SK-N-SH treated with all-trans-retinoic acid at 6 μM for 48 hours (cell line): ENCODE results near the gene LRCH1.

Experiments
- ATAC-seq: fragments of 200-7000 bp; cut with Tn5 transposase; 3 replicates; pipeline ENCODE4 v1.9.1; 2020; ENCODE audit warnings: mild to moderate bottlenecking, moderate library complexity
- ARNTL ChIP-seq: fragments of 450-650 bp; formaldehyde crosslinking; IDR thresholded peaks from 2 replicates; pipeline ENCODE4 v1.5.0; 2020; ENCODE audit warnings: low read depth, mild to moderate bottlenecking, moderate library complexity, borderline replicate concordance
- GLIS3 ChIP-seq: fragments of 250-450 bp; sonication (Bioruptor Pico); IDR thresholded peaks from 2 replicates; pipeline ENCODE4 v1.5.0; 2020; ENCODE audit warnings: mild to moderate bottlenecking, moderate library complexity
- ISL1 ChIP-seq: fragments of 250-450 bp; sonication (Bioruptor Pico); IDR thresholded peaks from 2 replicates; pipeline ENCODE4 v2.1.2; 2022; ENCODE audit warnings: mild to moderate bottlenecking, moderate library complexity
- OSR1 ChIP-seq: fragments of 250-450 bp; sonication (Bioruptor Pico); IDR thresholded peaks from 2 replicates; pipeline ENCODE4 v1.8.0; 2022; ENCODE audit warnings: moderate library complexity, mild to moderate bottlenecking, inconsistent platforms
- PPARA ChIP-seq: fragments of 250-450 bp; sonication (Bioruptor Pico); IDR thresholded peaks from 2 replicates; pipeline ENCODE4 v1.5.0; 2020; ENCODE audit warnings: mild to moderate bottlenecking, borderline replicate concordance
- RARB ChIP-seq: fragments of 250-450 bp; sonication (Bioruptor Pico); IDR thresholded peaks from 2 replicates; pipeline ENCODE4 v1.8.0; 2021; ENCODE audit warnings: mild to moderate bottlenecking, moderate library complexity
- SNAI2 ChIP-seq: fragments of 250-450 bp; sonication (Bioruptor Pico); IDR thresholded peaks from 2 replicates; pipeline ENCODE4 v1.5.0; 2020; ENCODE audit warnings: mild to moderate bottlenecking, moderate library complexity
- TCF4 ChIP-seq: fragments of 250-450 bp; sonication (Bioruptor Pico); IDR thresholded peaks from 2 replicates; pipeline ENCODE4 v1.8.0; 2021; ENCODE audit warnings: mild to moderate bottlenecking, moderate library complexity, borderline replicate concordance
- TOX ChIP-seq: fragments of 250-450 bp; sonication (Bioruptor Pico); IDR thresholded peaks from 2 replicates; pipeline ENCODE4 v1.8.0; 2021; ENCODE audit warnings: mild to moderate bottlenecking, moderate library complexity, borderline replicate concordance
- ZC3H10 ChIP-seq: fragments of 250-450 bp; sonication (Bioruptor Pico); IDR thresholded peaks from 2 replicates; pipeline ENCODE4 v1.5.1; 2021; ENCODE audit warnings: mild to moderate bottlenecking, moderate library complexity
- ZFP3 ChIP-seq: fragments of 250-450 bp; sonication (Bioruptor Pico); IDR thresholded peaks from 2 replicates; pipeline ENCODE4 v1.5.0; 2020; ENCODE audit warnings: mild to moderate bottlenecking, moderate library complexity
- ZFP30 ChIP-seq: fragments of 450-650 bp; formaldehyde crosslinking; IDR thresholded peaks from 2 replicates; pipeline ENCODE4 v1.5.0; 2022; ENCODE audit warnings: mild to moderate bottlenecking, moderate library complexity
- ZNF565 ChIP-seq: fragments of 450-650 bp; formaldehyde crosslinking; conservative IDR thresholded peaks from 2 replicates; pipeline ENCODE4 v1.5.0; 2020; ENCODE audit warnings: low read depth, mild to moderate bottlenecking, moderate library complexity
- ZNF70 ChIP-seq: fragments of 450-650 bp; formaldehyde crosslinking; IDR thresholded peaks from 2 replicates; pipeline ENCODE4 v1.5.0; 2020; ENCODE audit warnings: mild to moderate bottlenecking, moderate library complexity
- ZNF8 ChIP-seq: fragments of 450-650 bp; formaldehyde crosslinking; IDR thresholded peaks from 2 replicates; pipeline ENCODE4 v1.5.0; 2020; ENCODE audit warnings: mild to moderate bottlenecking, moderate library complexity
- TF ChIP-seq, protein P1 (sequence below): fragments of 250-450 bp; sonication (Bioruptor Pico); IDR thresholded peaks from 2 replicates; pipeline ENCODE4 v1.5.1; 2021; ENCODE audit warnings: mild to moderate bottlenecking, moderate library complexity
- TF ChIP-seq, protein P2 (sequence below): fragments of 250-450 bp; sonication (Bioruptor Pico); IDR thresholded peaks from 2 replicates; pipeline ENCODE4 v1.5.0; 2020; ENCODE audit warnings: mild to moderate bottlenecking, moderate library complexity
- TF ChIP-seq, protein P3 (sequence below): fragments of 250-450 bp; sonication (Bioruptor Pico); IDR thresholded peaks from 2 replicates; pipeline ENCODE4 v1.8.0; 2020; ENCODE audit warnings: mild to moderate bottlenecking, moderate library complexity, borderline replicate concordance
- TF ChIP-seq, protein P4 (sequence below): fragments of 250-450 bp; sonication (Bioruptor Pico); IDR thresholded peaks from 2 replicates; pipeline ENCODE4 v1.5.1; 2020; ENCODE audit warnings: low read depth, mild to moderate bottlenecking, moderate library complexity
- TF ChIP-seq, protein P5 (sequence below): fragments of 250-450 bp; sonication (Bioruptor Pico); IDR thresholded peaks from 2 replicates; pipeline ENCODE4 v1.8.0; 2021; ENCODE audit warnings: low read depth, mild to moderate bottlenecking, moderate library complexity, borderline replicate concordance

Gene LRCH1

DNA sequence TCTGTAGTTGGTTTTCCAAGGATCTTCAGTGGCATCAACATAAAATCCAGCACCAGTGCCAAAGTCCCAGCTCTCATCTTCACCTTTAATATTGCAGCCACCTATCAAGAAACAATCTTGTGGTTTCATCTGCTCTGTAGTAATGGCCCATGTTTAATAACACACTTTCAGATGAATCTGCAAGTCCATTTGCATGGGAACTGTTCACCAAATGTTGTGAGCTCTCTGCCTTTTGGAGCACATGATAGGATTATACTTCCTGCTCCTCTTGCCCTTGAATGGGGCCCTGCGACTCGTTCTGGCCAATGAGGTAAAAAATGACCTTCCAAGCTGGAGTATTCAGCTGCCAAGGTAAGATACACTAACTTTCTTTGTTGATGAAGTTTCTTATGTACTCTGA, 229.7 kb downstream of the LRCH1 start (continued):
- TF ChIP-seq, protein P1, sequence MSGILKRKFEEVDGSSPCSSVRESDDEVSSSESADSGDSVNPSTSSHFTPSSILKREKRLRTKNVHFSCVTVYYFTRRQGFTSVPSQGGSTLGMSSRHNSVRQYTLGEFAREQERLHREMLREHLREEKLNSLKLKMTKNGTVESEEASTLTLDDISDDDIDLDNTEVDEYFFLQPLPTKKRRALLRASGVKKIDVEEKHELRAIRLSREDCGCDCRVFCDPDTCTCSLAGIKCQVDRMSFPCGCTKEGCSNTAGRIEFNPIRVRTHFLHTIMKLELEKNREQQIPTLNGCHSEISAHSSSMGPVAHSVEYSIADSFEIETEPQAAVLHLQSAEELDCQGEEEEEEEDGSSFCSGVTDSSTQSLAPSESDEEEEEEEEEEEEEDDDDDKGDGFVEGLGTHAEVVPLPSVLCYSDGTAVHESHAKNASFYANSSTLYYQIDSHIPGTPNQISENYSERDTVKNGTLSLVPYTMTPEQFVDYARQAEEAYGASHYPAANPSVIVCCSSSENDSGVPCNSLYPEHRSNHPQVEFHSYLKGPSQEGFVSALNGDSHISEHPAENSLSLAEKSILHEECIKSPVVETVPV (CRISPR knock-in tag), result no peak
- no peak for TF ChIP-seq ZNF565 (CRISPR knock-in tag)
- no peak for TF ChIP-seq ZFP3
- TF ChIP-seq, protein P2, sequence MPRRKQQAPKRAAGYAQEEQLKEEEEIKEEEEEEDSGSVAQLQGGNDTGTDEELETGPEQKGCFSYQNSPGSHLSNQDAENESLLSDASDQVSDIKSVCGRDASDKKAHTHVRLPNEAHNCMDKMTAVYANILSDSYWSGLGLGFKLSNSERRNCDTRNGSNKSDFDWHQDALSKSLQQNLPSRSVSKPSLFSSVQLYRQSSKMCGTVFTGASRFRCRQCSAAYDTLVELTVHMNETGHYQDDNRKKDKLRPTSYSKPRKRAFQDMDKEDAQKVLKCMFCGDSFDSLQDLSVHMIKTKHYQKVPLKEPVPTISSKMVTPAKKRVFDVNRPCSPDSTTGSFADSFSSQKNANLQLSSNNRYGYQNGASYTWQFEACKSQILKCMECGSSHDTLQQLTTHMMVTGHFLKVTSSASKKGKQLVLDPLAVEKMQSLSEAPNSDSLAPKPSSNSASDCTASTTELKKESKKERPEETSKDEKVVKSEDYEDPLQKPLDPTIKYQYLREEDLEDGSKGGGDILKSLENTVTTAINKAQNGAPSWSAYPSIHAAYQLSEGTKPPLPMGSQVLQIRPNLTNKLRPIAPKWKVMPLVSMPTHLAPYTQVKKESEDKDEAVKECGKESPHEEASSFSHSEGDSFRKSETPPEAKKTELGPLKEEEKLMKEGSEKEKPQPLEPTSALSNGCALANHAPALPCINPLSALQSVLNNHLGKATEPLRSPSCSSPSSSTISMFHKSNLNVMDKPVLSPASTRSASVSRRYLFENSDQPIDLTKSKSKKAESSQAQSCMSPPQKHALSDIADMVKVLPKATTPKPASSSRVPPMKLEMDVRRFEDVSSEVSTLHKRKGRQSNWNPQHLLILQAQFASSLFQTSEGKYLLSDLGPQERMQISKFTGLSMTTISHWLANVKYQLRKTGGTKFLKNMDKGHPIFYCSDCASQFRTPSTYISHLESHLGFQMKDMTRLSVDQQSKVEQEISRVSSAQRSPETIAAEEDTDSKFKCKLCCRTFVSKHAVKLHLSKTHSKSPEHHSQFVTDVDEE (CRISPR knock-in tag), result no peak
- TF ChIP-seq, all 23 proteins: peak for 0

DNA sequence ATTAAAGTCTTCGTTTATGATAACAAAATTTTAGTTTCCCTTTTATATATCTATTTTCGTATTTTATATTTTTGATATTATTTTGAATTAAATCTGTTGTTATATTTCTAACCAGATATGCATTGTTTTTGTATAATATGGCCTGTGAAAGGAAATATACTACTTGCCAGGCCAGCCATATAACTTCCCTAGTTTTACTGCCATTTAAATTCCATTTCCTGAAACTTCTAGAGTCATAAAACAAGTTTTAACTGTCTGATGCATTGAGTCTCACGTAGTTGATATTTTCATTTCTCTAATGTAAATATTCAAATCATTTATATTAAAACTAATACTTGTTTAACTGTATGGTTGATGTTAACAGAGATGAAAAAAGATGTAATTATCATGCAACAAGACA, 230.5 kb downstream of the LRCH1 start:
- no peak for TF ChIP-seq ISL1 (CRISPR knock-in tag)
- no peak for TF ChIP-seq ZFP30
- TF ChIP-seq ARNTL (CRISPR knock-in tag), result no peak
- TF ChIP-seq ZNF70 (CRISPR knock-in tag), result no peak
- no peak for TF ChIP-seq ZNF565 (CRISPR knock-in tag)
- TF ChIP-seq ZC3H10 (CRISPR knock-in tag), result no peak
- TF ChIP-seq ZNF8 (CRISPR knock-in tag), result no peak
- no peak for TF ChIP-seq SNAI2 (CRISPR knock-in tag)
- TF ChIP-seq, protein P3, sequence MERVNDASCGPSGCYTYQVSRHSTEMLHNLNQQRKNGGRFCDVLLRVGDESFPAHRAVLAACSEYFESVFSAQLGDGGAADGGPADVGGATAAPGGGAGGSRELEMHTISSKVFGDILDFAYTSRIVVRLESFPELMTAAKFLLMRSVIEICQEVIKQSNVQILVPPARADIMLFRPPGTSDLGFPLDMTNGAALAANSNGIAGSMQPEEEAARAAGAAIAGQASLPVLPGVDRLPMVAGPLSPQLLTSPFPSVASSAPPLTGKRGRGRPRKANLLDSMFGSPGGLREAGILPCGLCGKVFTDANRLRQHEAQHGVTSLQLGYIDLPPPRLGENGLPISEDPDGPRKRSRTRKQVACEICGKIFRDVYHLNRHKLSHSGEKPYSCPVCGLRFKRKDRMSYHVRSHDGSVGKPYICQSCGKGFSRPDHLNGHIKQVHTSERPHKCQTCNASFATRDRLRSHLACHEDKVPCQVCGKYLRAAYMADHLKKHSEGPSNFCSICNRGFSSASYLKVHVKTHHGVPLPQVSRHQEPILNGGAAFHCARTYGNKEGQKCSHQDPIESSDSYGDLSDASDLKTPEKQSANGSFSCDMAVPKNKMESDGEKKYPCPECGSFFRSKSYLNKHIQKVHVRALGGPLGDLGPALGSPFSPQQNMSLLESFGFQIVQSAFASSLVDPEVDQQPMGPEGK (CRISPR knock-in tag), result no peak
- TF ChIP-seq PPARA (CRISPR knock-in tag), result no peak
- TF ChIP-seq, protein P2 (CRISPR knock-in tag), result no peak
- TF ChIP-seq, protein P4, sequence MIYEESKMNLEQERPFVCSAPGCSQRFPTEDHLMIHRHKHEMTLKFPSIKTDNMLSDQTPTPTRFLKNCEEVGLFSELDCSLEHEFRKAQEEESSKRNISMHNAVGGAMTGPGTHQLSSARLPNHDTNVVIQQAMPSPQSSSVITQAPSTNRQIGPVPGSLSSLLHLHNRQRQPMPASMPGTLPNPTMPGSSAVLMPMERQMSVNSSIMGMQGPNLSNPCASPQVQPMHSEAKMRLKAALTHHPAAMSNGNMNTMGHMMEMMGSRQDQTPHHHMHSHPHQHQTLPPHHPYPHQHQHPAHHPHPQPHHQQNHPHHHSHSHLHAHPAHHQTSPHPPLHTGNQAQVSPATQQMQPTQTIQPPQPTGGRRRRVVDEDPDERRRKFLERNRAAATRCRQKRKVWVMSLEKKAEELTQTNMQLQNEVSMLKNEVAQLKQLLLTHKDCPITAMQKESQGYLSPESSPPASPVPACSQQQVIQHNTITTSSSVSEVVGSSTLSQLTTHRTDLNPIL (CRISPR knock-in tag), result no peak
- TF ChIP-seq TCF4 (CRISPR knock-in tag), result no peak
- TF ChIP-seq, protein P1 (CRISPR knock-in tag), result no peak
- TF ChIP-seq GLIS3 (CRISPR knock-in tag), result no peak
- no peak for TF ChIP-seq RARB
- ATAC-seq, result no peak

DNA sequence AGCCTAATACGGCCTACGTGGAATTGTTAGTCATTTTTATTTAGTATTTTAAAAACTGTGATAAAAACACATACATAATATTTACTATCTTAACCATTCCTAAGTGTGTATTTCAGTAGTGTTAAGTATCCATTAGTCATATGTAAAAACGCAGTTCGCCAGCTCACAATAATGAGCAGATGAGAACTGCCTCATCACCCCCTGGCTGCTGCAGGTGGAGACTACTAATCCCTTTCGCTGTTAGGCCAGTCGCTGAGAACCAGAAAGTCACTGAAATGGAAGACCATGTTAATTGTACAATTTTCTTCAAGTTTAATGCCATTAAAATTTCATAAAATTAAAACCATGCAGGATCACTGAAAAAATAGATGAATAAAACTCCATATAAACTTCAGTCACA, 242.4 kb downstream of the LRCH1 start:
- ATAC-seq, result no peak
- TF ChIP-seq ZFP3 (no peak), TOX (no peak), SNAI2 (CRISPR knock-in tag) (no peak), OSR1 (CRISPR knock-in tag) (no peak)
- TF ChIP-seq, protein P5, sequence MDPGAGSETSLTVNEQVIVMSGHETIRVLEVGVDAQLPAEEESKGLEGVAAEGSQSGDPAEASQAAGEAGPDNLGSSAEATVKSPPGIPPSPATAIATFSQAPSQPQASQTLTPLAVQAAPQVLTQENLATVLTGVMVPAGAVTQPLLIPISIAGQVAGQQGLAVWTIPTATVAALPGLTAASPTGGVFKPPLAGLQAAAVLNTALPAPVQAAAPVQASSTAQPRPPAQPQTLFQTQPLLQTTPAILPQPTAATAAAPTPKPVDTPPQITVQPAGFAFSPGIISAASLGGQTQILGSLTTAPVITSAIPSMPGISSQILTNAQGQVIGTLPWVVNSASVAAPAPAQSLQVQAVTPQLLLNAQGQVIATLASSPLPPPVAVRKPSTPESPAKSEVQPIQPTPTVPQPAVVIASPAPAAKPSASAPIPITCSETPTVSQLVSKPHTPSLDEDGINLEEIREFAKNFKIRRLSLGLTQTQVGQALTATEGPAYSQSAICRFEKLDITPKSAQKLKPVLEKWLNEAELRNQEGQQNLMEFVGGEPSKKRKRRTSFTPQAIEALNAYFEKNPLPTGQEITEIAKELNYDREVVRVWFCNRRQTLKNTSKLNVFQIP, result no peak
